HG03565 (cell line): ENCODE measurements around the gene PTPRE.
"Not testable (repeated sequence)": the region's sequence is repeated elsewhere in the genome, so short reads cannot be mapped to it uniquely, and the experiment has no call there.

Experiments
- ATAC-seq: cut with Tn5 transposase; IDR thresholded peaks from one replicate; pipeline ENCODE4 v1.9.1; 2021; ENCODE audit warnings: mild to moderate bottlenecking, moderate library complexity; ENCODE audit not compliant: unreplicated experiment

The PTPRE gene

DNA sequence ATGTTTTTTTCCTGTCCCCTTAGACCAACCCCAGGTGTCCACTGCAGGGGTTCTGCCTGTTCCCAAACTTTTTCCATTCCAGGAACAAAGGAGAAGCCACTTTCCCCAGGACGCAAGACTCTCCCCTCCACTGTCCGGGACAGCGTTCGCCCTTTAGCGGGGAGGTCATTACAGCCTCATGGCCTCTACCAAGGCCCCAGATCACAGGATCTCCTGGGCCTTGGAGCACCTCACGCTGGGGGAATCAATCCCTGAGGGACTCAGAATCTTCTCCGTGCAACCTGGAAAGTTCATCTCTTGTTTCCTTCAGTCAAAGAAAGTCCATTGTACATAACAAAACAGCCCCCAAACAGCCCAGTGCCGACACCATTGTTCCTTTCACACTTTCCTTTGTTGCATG lies 178.1 kb downstream of the PTPRE start:
- no peak for ATAC-seq

DNA sequence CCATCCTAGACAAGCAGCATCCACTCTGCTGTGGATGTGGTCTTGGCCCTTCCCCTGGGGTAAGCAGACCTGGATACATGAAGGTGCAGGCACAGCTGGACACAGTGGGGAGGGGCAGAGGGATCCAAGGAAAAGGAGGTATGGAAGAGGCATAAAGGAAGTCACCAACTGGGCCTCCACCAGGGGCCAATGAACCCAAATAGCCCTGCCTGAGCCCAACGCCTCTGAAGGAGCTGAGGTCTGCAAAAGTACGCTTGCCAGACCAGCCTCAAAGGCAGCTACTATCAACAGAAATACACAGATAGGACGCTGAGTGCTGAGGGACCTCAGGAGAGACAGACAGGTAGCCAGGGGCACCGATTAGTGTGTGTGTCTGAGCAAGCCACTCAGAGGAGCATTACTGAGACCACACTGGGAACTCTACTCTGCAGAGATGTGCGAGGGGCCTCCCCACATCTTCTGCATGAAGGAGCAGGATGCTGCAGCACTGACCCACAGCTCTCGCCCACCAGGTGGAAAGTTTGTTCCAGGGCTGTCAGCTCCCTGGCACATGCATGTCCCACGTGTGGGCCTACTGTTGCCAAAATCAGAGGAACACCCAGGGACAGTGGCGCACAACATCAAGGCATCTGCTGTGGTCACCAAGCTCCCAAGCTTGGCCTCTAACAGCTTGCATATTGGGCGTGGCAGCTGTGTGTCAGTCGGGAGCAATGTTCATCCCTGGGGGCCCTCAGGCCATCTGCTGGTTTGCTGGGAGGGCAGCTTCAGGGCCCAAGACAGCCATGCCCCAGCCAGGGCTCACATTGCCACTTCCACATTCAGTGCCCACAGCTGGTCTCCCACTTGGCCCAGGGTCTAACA lies 179.3 kb downstream of the PTPRE start:
- ATAC-seq: no peak

DNA sequence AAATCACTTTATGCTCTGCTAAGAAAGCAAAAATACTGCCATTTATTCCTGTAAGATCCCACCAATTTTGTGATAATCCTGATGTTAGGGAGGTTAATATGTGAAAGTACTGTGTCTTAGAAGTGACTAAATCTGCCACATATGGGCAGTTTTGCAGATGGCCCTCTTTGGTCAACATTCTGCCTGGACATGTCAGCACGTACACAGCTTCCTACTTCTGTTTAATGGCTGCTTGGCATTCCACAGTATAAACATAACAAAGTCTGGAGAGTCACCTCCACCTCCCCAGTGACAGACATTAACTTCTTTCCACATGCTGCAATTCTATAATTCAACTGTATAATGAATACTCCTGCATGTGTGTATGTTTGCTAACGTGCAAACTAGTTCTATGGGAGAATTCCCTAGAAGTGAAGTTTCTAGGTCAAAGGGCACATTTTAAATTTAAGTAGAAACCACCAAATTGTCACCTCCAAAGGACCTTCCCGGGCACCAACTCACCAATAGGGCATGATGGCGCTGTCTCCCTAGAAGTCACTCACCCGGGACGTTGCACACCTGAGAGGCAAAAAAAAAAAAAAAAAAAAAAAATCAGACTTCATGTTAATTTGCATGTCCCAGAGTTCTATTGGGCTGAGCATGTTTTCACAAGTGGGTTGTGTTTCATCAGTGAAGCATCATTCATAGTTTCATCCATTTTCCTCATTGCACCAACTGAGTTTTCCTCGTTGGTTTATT lies 180.4 kb downstream of the PTPRE start:
- no peak for ATAC-seq

DNA sequence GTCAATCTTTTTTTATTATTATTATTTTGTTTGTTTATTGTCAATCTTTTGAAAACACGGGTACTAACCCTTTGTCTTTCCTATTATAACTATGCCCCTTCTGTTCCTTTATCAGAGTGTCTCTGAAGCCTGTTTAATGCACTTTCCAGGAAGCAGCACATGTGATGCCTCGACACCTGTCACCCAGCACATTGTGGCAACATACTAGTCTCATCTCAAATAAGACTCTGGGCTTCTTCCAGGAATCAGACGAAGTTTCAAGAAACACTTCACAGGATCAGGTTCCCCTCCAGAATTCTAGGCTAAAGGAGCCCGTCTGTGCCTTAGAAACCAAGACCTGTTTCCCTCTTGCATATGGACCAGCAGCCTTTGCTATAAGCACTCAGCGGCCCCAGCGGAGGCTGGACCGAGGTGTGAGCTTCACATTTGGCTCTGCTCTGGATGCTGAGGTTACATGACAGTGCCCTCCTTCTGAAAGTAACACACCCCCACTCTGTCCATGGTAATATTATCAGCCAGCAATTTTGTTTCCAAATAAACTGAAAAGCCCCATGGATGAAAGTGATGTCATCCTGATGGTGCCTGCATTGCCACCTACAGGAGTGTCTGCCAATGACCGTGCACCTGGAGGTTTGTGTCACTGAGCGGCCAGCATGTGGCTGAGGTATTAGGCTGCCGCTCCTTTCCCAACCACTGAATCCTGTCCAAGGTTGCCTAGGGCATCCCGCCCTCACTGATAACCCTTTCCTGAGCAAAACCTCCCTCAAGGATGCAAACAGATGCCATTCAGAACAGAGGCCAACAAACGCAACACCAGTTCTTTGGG lies 181.2 kb downstream of the PTPRE start:
- no peak for ATAC-seq

DNA sequence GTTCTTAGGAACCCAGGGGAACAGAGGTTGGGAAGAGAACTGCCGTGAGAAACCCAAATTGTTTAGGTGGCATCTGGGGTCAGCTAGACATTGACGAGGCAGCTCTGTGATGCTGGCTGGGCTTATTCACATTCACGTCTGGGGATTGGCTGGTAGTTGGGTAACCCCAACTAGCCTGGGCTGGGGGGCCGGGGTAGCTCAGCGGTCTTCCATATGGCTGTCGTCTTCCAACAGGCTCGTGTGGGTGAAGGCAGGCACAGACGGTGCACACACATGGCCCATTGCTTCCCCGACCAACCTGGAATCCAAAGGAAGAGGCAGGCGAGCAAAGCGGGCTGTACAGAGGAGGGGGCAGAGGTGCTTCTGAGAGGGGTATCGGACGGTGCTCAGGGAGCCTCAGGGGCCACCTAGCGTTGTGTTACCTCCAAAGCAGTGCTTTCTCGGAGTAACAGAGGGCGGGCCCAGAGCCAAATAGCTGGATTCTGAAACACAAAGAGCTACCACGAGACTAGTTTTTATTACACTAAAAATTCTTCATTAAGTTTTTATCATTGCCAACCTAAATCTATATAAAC lies 184.8 kb downstream of the PTPRE start:
- no peak for ATAC-seq

DNA sequence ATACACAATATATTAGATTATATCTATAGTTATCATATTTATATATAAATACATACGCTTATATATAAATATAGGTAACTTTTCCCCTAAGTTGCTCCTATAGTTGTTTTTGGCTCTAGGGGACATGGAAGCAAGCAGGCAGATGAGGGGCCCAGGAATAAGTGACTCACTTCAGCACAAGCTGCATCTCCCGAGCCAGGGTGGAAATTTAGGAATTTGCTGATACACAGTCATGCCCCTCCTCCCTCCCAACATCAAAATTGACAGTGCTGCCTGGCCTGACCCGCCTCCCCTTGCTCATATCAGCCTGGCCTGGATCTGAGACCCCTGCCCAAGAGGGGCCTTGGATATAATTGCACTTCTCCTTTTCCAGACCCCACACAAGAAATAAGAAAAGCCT lies 185.6 kb downstream of the PTPRE start:
- no peak for ATAC-seq

DNA sequence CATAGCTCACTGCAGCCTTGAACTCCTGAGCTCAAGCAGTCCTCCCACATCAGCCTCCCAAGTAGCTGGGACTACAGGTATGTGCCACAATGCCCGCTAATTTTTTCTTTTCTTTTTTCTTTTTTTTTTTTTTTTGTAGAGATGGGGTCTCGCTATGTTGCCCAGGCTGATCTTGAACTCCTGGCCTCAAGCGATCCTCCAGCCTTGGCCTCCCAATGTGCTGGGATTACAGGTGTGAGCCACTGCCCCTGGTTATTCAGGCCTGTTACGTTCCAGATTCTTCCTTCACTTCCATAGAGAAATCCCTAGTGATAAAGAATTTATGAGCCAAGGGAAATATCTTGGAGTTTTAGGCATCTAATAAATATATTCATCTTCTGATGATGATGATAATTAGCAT lies 187.7 kb downstream of the PTPRE start:
- not testable (repeated sequence) for ATAC-seq

DNA sequence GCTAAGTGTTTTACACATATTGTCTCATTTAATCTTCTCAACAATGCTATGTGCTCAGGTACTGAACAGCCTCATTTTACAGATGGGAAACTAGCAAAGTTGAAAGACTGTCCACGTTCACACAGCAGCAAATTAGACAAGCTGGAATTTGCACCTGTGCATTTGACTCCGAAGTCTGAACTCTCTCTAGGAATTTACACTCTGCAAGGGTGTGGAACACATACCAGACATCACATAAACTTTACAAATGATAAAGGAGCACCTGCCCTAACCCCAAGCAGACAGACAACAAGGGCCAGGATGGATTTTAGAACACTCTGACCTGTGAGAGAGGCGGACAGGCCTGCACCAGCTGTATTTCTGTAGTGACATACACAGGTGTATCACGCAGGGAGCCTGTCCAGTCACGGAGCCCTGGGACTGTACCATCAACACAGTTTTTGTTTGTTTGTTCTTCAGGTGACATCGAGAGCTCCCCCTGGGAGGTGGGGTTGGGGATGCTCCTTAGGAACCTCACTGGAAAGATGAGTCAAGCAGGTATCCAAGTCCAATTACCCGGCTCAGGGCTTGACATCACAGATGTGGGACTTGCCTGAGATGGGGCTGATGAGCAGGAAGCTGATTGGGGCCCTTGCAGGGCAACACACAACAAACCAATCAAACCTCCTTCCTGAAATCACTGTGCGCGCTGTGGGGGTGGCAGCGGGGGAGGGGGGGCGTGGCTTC lies 188.3 kb downstream of the PTPRE start:
- peak; percentile 88 for ATAC-seq

DNA sequence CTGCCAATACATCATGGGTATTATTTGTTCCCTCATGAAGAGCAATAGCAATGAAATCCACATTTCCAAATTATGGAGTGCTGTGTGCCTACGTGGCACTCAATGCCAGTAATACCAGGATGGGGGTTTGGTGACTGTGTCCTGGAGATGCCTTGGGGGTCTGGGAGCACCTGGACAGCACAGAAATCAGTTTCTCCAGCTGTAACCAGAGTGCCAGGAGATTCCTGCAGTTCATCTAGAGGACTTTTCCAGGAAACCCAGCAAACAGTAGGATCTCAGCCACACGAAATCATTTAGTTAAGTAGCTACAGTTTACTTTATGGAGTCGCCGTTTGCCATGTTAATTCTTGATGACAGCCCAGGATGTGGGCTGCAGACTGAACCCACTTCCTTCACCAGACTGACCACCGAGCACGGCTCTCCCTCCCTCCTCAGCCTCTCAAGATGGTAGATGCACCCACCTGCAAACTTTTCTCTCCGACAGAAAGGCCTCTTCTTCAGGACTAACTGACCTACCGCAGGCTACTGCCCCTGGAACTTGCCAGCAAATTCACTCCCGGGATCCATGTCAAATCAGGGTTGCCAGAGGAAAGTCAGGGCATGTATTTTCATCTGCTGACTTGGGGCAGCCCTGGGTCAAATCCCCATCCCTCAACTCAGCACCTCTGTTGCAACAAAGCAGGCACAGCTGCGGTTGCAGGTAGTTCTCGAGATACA lies 189.0 kb downstream of the PTPRE start:
- ATAC-seq: peak; percentile 28

DNA sequence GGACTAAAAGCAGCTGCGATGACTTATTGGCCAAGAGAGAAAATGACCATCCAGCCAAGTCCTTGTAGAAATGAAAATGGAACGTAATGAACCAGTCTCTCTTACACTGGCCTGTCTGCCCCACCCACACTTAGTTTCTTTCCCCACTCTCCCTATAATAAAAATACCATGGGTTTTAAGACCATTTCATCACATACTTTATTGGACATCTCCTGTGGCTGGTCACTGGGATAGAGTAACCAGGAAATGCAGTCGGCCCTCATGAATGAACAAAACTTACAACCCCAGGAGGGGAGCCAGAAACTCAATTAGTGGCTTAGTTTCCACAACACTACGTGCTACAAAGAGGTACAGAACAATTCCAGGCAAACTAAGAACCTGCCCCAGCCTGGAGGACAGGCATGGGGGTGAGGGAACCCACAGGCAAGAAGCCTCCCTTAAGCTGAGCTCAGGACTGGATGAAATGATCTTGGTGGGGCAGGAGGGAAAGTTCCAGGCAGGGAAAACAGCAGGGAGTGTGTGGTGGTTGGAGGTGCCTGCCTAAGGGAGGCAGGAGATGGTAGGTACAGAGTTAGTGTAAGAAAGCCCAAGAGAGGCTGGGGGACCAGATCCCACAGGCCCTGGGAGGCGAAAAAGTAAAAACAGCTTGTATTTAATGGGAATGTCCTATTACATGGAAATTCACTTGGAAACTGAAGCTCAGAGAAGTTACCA lies 189.7 kb downstream of the PTPRE start:
- no peak for ATAC-seq

DNA sequence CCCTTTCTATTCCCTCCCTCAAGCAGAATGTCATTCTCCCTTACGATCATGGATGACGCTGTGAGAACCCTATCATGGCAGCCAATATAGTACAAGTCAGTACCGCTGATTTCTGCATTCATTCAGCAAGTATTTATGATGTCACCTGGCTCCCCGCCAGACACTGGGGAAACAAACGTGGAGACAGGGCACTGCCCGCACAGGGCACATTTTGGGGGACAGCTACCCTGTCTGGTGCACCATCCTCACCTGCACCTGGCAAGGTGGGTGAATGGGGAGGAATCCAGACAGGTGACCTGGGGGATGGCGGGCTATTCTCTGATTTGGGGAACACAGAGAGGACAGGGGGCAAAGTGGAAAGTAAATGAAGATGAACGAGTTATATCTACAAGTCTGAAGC lies 190.9 kb downstream of the PTPRE start:
- ATAC-seq: no peak

DNA sequence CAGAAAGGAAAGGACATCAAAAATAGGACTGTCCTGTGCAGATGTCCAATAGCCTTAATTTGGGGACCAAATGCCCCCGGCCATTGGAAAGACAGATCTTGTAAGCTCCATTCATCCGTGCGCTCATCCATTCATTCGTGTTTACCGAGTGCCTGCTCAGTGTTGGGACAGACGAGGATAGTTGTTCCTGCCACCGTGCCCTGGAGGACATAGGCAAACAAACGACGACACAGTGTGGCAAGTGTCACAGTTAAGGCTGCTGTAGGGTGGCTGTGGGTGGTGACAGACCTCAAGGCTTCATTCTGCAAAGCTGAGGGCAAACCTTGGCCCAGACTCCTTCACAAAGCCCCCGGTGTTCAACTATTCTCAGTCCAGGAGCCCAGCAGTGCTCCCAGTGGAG lies 191.7 kb downstream of the PTPRE start:
- no peak for ATAC-seq

DNA sequence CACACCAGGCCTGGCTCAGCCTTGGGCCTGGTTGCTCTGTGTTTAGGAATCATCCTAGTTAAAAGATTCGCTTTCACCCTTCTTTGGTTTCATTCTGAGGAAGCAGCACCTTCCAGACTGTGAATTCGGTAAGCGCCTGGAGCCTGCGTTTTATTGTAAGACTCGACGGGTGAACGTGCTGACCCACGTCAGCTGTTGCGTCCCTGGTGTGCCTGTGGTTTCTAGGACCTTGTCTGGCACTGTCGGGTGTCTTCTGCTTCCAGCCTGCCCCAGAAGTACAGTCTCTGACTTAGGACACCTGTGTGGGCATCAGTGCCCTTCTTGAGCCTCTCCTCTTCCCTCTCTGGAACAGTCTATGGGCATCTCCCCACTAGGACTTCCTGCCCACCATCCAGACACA lies 193.0 kb downstream of the PTPRE start:
- ATAC-seq: no peak

DNA sequence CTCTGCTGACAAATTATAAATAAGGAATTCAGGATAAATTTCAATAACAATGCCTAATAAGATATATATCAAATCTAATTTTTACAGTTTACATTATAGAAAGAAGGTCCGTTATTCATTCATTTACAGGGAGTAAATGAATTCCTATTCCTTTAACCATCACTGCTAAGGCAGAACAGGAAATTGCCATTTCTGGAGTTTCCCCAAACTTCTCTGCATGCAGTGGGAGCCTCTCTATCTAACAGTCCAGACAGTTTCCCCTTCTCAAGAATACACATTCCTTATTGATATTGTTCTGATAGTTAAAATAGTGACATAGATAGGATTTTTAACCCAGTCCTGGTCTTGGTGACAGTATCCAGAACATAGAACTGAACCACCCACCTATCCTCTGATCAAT lies 195.0 kb downstream of the PTPRE start:
- no peak for ATAC-seq

DNA sequence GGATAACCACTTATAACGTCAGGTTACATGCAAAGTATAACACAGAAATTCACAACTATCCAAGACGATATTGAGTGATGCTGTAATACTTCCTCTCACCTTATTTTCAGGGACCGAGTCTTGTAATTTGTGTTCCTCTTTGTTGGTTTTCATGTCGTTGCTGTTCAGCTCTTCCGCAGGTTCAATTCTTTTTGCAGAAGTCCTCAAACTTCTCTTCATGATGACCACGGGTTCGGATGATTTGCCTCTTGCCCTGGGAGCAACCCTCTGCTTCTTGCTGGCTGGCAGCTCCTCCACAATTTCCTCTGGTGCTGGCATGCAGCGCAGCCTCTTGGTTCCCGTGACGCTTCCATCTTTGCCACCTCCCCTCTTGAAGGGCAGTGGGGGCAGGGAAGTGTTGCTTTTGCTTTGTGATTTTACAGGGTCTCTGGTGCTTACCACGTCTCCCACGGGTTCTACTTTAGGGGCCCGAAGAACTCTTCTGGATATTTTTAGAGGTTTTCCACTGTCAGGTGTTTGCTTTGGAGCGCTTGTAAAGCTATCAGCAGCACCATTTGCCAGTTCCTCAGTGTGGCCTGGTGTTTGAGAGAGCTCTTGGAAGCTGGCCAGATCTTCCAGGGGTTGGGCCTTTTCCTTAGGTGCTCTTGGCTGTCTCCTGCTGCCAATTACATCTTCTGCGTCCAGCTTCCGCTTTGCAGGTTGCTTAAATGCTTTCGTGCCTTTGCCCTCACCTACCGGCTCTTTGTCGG lies 195.8 kb downstream of the PTPRE start:
- no peak for ATAC-seq

DNA sequence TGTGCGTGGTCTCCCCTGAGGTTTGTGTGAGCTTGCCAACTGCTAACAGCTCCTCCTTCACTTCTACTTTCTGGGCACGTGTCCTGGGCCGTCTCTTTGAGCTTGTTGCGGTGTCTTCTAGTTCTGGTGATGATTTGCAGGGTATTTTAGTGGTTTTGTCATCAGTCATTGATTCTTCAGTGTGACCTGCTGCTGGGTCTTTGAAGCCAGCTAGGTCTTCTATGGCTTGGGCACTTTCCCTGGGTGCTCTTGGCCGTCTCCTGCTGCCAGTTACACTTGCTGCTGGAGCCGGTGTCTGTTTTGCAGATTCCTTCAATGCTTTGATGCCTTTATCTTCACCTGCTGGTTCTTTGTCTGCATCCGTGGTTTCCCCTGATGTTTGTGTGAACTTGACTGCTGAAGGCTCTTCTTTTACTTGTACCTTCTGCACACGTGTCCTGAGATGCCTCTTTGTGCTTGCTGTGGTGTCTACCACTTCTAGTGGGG lies 196.4 kb downstream of the PTPRE start:
- ATAC-seq: no peak

DNA sequence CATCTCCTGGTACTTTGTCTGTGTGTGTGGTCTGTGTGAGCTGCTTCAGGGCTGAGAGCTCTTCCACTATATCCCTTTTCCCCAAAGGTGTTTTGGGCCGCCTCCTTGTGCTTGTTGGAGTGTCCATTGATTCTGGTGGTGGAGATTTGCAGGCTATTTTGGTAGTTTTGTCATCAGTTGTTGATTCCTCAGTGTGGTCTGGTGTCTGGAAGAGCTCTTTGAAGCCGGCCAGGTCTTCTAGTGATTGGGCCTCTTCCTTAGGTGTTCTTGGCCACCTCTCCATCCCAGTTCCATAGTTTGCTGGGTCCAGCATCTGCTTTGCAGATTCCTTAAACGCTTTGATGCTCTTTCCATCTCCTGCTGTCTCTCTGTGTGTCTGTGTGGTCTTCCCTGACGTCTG lies 198.5 kb downstream of the PTPRE start:
- ATAC-seq: no peak

DNA sequence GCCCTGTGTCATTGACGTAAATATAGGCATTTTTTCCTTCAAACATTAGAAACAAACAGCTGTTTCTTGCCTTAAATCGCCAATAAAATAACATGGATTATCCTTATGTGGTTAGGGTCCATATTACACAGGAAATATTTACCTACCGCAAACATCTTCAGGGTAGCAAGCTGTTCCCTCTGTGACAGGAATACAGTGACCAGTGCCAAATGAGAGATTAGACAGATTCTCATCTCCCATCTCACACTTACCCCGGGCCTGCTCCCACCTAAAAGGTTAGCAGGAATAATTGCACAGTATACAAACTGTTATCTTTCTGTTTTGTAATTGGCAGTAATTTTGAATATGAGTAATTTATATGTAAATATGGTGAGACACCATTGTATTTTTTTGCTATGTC lies 202.8 kb downstream of the PTPRE start:
- ATAC-seq: no peak
